Hepatocyte (in vitro differentiated cells): ENCODE results near the gene TOP1. TPM values are rescaled to one million over a fixed set of nuclear protein-coding genes. Genes with fewer than 3 reads are reported as not detected.
A peak's percentile ranks its signal among the peaks of the same experiment; 100 is the strongest.

Experiments
- DNase-seq: peaks from one replicate; pipeline ENCODE4 v3.0.0-alpha.2; 2016; ENCODE audit warnings: low spot score
- H2AFZ ChIP-seq: fragments of 200-600 bp; sonication (generic); 2 replicates; pipeline ENCODE4 v1.6.0; 2016; ENCODE audit warnings: antibody characterized with exemption, mild to moderate bottlenecking
- H3K27ac ChIP-seq: fragments of 200-600 bp; sonication (generic); 2 replicates; pipeline ENCODE4 v1.5.1; 2016; ENCODE audit warnings: mild to moderate bottlenecking
- H3K27me3 ChIP-seq: fragments of 200-600 bp; sonication (generic); 2 replicates; pipeline ENCODE4 v1.6.1; 2016
- H3K36me3 ChIP-seq: fragments of 200-600 bp; sonication (generic); replicated peaks from 2 replicates; pipeline ENCODE4 v1.5.1; 2016; ENCODE audit warnings: low read depth; ENCODE audit not compliant: insufficient read depth
- H3K4me1 ChIP-seq: fragments of 200-600 bp; sonication (generic); 2 replicates; pipeline ENCODE4 v1.5.1; 2016; ENCODE audit warnings: mild to moderate bottlenecking, moderate library complexity; ENCODE audit not compliant: insufficient read depth
- H3K4me2 ChIP-seq: fragments of 200-600 bp; sonication (generic); 2 replicates; pipeline ENCODE4 v1.6.0; 2016
- H3K4me3 ChIP-seq: fragments of 200-600 bp; sonication (generic); 2 replicates; pipeline ENCODE4 v1.5.1; 2016; ENCODE audit warnings: mild to moderate bottlenecking
- H3K79me2 ChIP-seq: fragments of 200-600 bp; sonication (generic); 2 replicates; pipeline ENCODE4 v1.6.0; 2017; ENCODE audit warnings: mild to moderate bottlenecking
- H3K9me2 ChIP-seq: fragments of 200-600 bp; sonication (generic); replicated peaks from 2 replicates; pipeline ENCODE4 v1.6.0; 2017; ENCODE audit warnings: mild to moderate bottlenecking; ENCODE audit not compliant: insufficient read depth
- H3K9me3 ChIP-seq: fragments of 200-600 bp; sonication (generic); 2 replicates; pipeline ENCODE4 v1.5.1; 2016; ENCODE audit warnings: low read depth, mild to moderate bottlenecking
- H4K20me1 ChIP-seq: fragments of 200-600 bp; sonication (generic); 2 replicates; pipeline ENCODE4 v1.6.0; 2016; ENCODE audit warnings: mild to moderate bottlenecking; ENCODE audit not compliant: insufficient read depth, poor library complexity, severe bottlenecking
- CTCF ChIP-seq: fragments of 200-600 bp; sonication (generic); IDR thresholded peaks from 2 replicates; pipeline ENCODE4 v1.5.1; 2016; ENCODE audit warnings: antibody characterized with exemption, mild to moderate bottlenecking; ENCODE audit not compliant: poor library complexity
- EZH2 ChIP-seq: fragments of 200-600 bp; sonication (generic); IDR thresholded peaks from 2 replicates; pipeline ENCODE4 v1.6.1; 2016; ENCODE audit warnings: antibody characterized with exemption, mild to moderate bottlenecking, borderline replicate concordance
- WGBS: methylation state at CpG from one replicate; pipeline ENCODE4 v1.1.6; 2016; ENCODE audit warnings: low lambda C conversion rate; ENCODE audit errors: missing lambda C conversion rate; 5-methylcytosine and 5-hydroxymethylcytosine counted together
- microRNA-seq: library from miRNA; unstranded; fragments of <30 nt; microRNA quantifications from one replicate; pipeline ENCODE4, GENCODE V29; 2017
- polyA plus RNA-seq: library from polyadenylated mRNA; unstranded; fragments of >200 nt; fragmentation: Nextera tagmentation; extraction: Ambion mirVana; gene quantifications from 2 replicates; pipeline ENCODE4 v1.2.1, GENCODE V29; 2016
- small RNA-seq: library from RNA; depleted of rRNA; stranded (forward); fragments of <200 nt; gene quantifications from one replicate; pipeline ENCODE3, GENCODE V24; 2014
- total RNA-seq: library from RNA; depleted of rRNA; stranded (reverse); fragments of >200 nt; gene quantifications from 2 replicates; pipeline ENCODE4 v1.2.3, GENCODE V29; 2014

Gene TOP1
- total and polyA plus RNA-seq, 2 experiments from 2014 or later: 28.3 to 38.2 TPM

- Histone ChIP-seq H3K79me2 (no peaks in the 10 kb centered on the region), H3K4me3 (no peak overlapping the region), H3K4me1 (no peaks in the 10 kb centered on the region), H3K9me3 (no peaks in the 10 kb centered on the region), H2AFZ (no peak overlapping the region), H3K27me3 (no peaks in the 10 kb centered on the region), H3K36me3 (no peaks in the 10 kb centered on the region), H3K9me2 (no peaks in the 10 kb centered on the region), H4K20me1 (no peaks in the 10 kb centered on the region), H3K27ac (no peak overlapping the region), H3K4me2 (no peak overlapping the region)
- DNase-seq: peak; percentile 82
- TF ChIP-seq EZH2 (no peak), CTCF (peak; percentile 89)
- 34% methylated on average over 9 of the region's 9 CpGs for WGBS
Measured at GRCh38 chr20:41173161-41173721, 144.6 kb downstream of the TOP1 start.

GRCh38 chr20:41173791-41174341 is 145.2 kb downstream of the TOP1 start:
- Histone ChIP-seq H3K4me2 (no peak overlapping the region), H3K79me2 (no peaks in the 10 kb centered on the region), H3K4me1 (no peaks in the 10 kb centered on the region), H4K20me1 (no peaks in the 10 kb centered on the region), H3K9me3 (no peaks in the 10 kb centered on the region), H3K27me3 (no peaks in the 10 kb centered on the region), H3K27ac (no peak overlapping the region), H2AFZ (no peak overlapping the region), H3K4me3 (no peak overlapping the region), H3K36me3 (no peaks in the 10 kb centered on the region), H3K9me2 (no peaks in the 10 kb centered on the region)
- TF ChIP-seq CTCF: no peak
- WGBS: 96% methylated on average over 13 of the region's 13 CpGs
- no peak for DNase-seq

Small RNA genes within 50 kb of the gene (microRNA-seq; reads per million reads assigned to microRNA genes)
- gene MIR6871: not detected

Small RNA genes within 50 kb of the gene (small RNA-seq; reads per million reads assigned to genes)
- gene MIR6871 (not detected), gene RNU2-52P (not detected)

Other genes with a start within 250 kb of the TOP1 start
- 48.5 and 73.2 TPM in 2 replicates for gene PLCG1, start 108.7 kb downstream of the TOP1 start, total RNA-seq
- 52.7 and 52.8 TPM in 2 replicates for gene PLCG1, start 108.7 kb downstream of the TOP1 start, polyA plus RNA-seq